GM19351 (cell line): ENCODE results near the gene MYADML2.

ENCODE experiments used
- ATAC-seq: cut with Tn5 transposase; IDR thresholded peaks from one replicate; pipeline ENCODE4 v1.9.1; 2021; ENCODE audit warnings: mild to moderate bottlenecking, moderate library complexity; ENCODE audit not compliant: unreplicated experiment

MYADML2 gene

GRCh38 chr17:81940538-81941483 lies 6.2 kb downstream of the MYADML2 start:
- no peak for ATAC-seq

DNA sequence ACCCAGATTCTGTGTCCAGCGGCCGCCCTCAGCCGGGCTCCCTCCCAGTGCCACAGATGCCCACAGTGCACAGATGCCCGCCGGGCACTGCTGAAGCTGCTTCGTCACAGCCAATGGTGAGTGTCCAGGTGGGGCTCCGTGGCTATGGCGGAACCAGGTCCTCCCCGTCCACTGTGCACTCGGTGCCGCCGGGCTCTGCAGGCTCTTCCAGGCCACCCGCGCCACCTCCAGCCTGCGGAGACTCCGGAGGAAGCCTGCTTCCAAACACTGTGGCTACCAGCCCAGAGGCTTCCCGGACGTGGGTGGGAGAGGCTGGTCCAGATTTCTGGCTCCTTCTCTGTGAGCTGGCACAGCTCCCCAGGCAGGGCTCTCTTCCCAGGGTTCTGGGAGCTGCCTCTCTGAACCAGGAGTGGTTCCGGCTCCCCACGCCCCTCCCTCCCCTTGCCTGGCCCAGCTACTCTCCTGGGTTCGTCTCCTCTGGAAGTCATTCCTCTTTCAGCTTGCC lies 7.1 kb downstream of the MYADML2 start:
- no peak for ATAC-seq

DNA sequence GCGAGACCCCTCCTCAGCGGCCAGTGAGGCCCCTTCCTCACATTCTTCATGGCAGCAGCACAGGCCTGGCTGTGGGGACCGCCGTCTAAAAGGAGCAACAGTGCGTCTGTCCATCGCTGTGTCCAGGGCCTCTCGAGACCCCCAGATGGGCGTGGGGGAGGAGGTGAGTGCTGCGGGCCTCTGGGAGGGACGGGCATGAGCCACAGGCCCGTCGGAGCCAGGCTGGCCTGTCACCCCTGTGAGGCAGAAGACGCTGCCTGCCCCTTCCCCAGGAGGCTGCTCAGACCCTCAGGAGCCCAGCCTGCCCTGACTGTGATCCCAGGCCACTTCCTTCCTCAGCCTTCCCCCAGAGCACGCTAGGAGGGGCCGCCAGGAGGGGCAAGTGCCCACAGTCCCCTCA lies 7.8 kb downstream of the MYADML2 start:
- no peak for ATAC-seq

GRCh38 chr17:81935709-81936084 lies 11.3 kb downstream of the MYADML2 start:
- ATAC-seq: no peak

DNA sequence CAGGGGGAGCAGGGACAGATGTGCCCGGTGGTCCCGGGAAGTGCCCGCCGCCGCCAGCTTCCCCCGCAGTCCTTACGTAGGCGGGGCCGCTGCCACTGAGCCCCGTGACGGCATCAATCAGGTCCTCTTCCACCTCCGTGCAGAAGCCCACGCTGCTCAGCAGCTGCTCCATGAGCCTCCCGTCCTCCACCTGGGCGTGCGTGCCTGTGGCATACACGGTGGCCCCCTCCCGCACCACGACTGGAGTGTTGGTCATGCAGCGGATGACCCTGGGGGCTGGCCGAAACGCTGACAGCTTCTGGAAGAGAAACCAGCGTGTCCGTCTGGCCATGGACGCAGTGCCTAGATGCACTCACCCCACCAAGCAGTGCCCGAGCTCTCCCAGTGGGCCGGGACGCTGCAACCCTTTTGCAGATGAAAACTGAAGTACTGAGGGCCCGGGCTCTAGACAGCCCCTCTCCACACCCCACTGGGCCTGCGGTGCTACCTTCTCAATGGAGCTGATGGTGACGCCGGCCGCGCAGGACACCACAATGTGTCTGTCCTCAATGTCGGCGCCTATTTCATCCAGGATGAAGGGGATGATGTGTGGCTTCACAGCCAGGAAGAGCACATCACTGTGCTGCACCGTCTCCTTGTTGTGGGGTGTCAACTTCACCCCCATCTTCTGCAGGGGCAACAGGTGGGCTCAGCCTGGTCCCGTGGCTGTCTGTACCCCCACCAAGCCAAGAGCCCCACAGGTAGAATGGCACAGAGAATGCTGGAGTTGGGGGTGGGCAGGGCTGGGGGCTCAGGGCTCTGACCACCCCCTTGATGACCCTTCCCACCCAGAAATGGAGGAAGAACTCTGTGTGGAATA lies 12.0 kb downstream of the MYADML2 start:
- no peak for ATAC-seq

GRCh38 chr17:81934098-81934757 lies 12.8 kb downstream of the MYADML2 start:
- ATAC-seq: no peak

- ATAC-seq: no peak
These were observed 13.8 kb downstream of the MYADML2 start for GRCh38 chr17:81933178-81933699.

DNA sequence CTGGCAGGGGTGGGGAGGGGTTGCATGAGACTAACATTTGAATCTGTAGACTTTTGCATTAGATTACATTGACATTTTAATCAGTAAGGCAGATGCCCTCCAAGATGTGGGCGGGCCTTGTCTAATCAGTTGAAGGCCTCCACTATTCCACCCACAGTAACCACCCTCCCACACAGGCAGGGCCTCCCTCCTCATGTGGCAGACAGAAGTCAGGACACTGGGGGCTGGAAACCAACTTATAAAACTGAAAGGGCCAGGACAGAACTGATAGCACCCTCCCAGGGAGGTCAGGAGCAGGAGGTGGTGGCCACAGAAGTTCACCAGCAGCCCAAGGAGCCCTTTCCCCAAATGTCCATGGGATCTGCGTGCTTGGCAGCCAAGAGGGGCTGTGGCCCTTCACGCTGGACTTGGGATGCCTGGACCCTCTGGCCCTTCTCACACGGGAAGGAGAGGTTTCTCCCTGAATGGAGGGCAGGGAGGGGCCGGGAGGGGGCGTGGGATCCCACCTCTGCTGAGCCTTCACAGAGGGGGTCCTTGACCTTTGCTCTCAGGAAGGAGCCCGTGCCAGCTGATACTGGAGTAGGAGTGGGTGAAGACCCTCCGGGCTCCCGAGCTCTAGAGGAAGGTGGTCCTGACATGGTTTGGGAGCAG lies 14.6 kb downstream of the MYADML2 start:
- no peak for ATAC-seq

- ATAC-seq: no peak
These were observed 15.3 kb downstream of the MYADML2 start for GRCh38 chr17:81931557-81932332.

DNA sequence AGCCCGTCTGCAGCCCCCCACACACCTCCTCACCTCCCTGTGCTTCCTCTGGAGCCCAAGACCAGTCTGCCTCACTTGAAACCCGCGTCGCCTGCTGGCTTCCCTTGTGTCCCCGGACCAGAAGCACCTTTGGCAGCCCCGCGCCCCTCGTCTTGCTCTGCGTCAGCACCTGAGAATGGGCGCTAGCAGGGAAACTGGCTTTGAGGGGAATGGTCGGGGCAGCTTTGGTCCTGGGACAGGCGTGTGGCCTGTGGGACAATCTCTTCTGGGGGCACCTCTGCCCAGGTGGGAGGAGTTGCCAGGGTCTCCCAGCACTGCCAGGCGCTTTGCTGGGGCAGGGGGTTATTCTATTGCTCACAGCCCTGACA lies 15.9 kb downstream of the MYADML2 start:
- no peak for ATAC-seq

GRCh38 chr17:81930142-81931125 lies 16.6 kb downstream of the MYADML2 start:
- no peak for ATAC-seq

DNA sequence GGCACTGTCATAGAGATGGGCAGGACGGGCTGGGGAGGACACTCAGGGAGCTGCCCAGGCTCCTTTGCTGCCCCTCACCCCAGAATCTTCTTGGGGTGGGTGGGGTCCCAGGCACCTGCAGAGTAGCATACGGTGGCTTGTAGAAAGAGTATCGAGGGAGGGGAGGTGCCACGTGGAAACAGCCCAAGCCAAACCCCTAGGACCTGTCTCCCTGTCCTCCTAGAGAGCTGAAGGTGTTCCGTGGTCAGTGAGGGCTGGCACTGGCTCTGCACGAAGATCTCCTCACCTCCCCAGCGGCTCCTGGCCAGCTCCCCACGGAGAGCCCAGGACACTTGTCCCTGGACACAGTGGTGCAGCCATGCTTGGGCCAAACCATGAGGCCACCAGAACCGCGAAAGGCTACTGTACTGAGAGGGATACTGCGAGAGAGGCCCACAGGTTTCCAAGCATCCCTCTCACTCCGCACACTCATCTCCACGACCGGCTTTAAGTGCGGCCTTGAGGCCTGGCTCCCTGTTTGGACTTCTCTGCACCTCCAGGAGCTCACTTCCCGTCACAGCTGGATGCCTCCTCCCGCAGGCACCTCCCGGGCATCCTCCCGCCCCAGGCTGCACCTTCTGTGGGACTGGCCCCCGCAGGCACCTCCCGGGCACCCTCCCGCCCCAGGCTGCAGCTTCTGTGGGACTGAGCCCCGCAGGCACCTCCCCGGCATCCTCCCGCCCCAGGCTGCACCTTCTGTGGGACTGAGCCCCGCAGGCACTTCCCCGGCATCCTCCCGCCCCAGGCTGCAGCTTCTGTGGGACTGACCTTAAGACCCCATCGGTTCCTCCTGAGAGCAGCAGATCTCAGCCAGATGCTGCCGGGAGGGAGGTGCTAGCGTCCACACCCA lies 17.5 kb downstream of the MYADML2 start:
- ATAC-seq: no peak

GRCh38 chr17:81928544-81929252 lies 18.3 kb downstream of the MYADML2 start:
- ATAC-seq: no peak

- ATAC-seq: peak; percentile 59
These were observed 19.1 kb downstream of the MYADML2 start, which contains the start of gene MAFG for GRCh38 chr17:81927653-81928543. Gene MAFG (minus strand): TSS chr17:81927735. CDS start chr17:81923185, 4,550 bp downstream.

DNA sequence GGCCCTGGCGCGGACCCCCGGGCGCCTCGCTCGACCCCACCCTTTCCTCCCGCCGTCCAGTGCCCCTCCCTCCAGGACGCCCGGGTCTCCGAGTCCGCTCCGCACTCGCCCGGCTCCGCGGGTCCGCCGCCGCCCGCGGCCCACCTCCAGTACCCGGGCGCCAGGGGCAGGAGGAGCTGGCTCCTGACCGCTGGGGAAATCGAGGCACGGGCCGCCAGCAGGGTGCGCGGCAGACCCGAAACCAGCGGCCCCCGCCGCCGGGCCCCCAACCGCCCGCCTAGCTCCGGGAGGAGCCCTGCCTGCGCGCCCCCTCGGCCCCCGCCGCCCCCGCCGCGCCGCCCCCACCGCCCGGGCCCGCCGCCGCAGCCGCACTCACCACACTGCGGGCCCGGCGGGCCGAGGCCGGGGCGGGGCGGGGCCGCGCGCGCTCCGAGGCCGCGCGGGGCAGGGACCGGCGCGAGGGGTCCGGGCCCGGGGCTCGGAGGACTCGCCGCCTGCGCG lies 19.8 kb downstream of the MYADML2 start:
- ATAC-seq: peak; percentile 19
